Activated T-helper 1 cell treated with anti-CD3 and anti-CD28 coated beads, Interleukin-12 subunit alpha, Interleukin-12 subunit beta, Interleukin-2, Interleukin-4 antibody, amounts not matched to agents 30 ng/mL and 10 ng/mL and 1 ng/mL, durations not matched to agents 14 hours and 24 hours and 36 hours (primary cell): ENCODE measurements around the gene AK3. TPM values are rescaled to one million over a fixed set of nuclear protein-coding genes. Genes with fewer than 3 reads are reported as not detected.

Experiments used
- DNase-seq: peaks from one replicate; pipeline ENCODE4 v3.0.0; 2021; ENCODE audit warnings: low spot score
- H3K27ac Mint-ChIP-seq: one replicate; pipeline ENCODE4 v1.8.0; 2021; ENCODE audit warnings: mild to moderate bottlenecking, mixed read lengths
- H3K27me3 Mint-ChIP-seq: one replicate; pipeline ENCODE4 v1.8.0; 2022; ENCODE audit warnings: mild to moderate bottlenecking, moderate library complexity, mixed read lengths; ENCODE audit not compliant: insufficient read depth
- H3K36me3 Mint-ChIP-seq: one replicate; pipeline ENCODE4 v1.8.0; 2021; ENCODE audit warnings: low read depth, mixed read lengths
- H3K4me1 Mint-ChIP-seq: one replicate; pipeline ENCODE4 v1.8.0; 2021; ENCODE audit warnings: low read depth, mixed read lengths
- H3K4me3 Mint-ChIP-seq: one replicate; pipeline ENCODE4 v1.8.0; 2021; ENCODE audit warnings: mild to moderate bottlenecking, moderate library complexity, mixed read lengths
- H3K9me3 Mint-ChIP-seq: one replicate; pipeline ENCODE4 v1.8.0; 2021; ENCODE audit warnings: mixed read lengths
- intact Hi-C: fragments of 100-400 bp; cut with micrococcal nuclease; formaldehyde crosslinking; loops from one replicate; pipeline ENCODE4 v1.15.1; 2024
- total RNA-seq: library from RNA; stranded (reverse); gene quantifications from 2 replicates; pipeline ENCODE4 v1.2.3, GENCODE V29; 2022

The AK3 gene
- total RNA-seq, 1 donor from 2014 or later: 23.9 TPM

- peaks cover 6% of the 10 kb centered on the region for H3K9me3 Mint-ChIP-seq
- H3K4me3 Mint-ChIP-seq: no peak overlapping the region
- peaks cover 46% of the 10 kb centered on the region for H3K36me3 Mint-ChIP-seq
- H3K27ac Mint-ChIP-seq: no peak overlapping the region
- no peaks in the 10 kb centered on the region for H3K27me3 Mint-ChIP-seq
- intact Hi-C loops: no loop called here
- H3K4me1 Mint-ChIP-seq: peaks cover 9% of the 10 kb centered on the region
- DNase-seq: no peak
Observed at GRCh38 chr9:4716163-4716562, 24.8 kb downstream of the AK3 start.

GRCh38 chr9:4714266-4715016 is 26.6 kb downstream of the AK3 start:
- H3K36me3 Mint-ChIP-seq: peaks cover 51% of the 10 kb centered on the region
- H3K4me1 Mint-ChIP-seq: peaks cover 9% of the 10 kb centered on the region
- H3K9me3 Mint-ChIP-seq: peaks cover 6% of the 10 kb centered on the region
- peak overlapping the region; percentile 93 for H3K27ac Mint-ChIP-seq
- no peaks in the 10 kb centered on the region for H3K27me3 Mint-ChIP-seq
- H3K4me3 Mint-ChIP-seq: no peak overlapping the region
- no peak for DNase-seq
- intact Hi-C loops: loop anchor here (1.0 kb wide), 1 partner anchor 26 kb away; no protein-coding TSS in a partner anchor

- no peak overlapping the region for H3K4me3 Mint-ChIP-seq
- H3K36me3 Mint-ChIP-seq: peaks cover 52% of the 10 kb centered on the region
- H3K27me3 Mint-ChIP-seq: no peaks in the 10 kb centered on the region
- DNase-seq: no peak
- H3K4me1 Mint-ChIP-seq: peaks cover 9% of the 10 kb centered on the region
- H3K27ac Mint-ChIP-seq: peak overlapping the region; percentile 93
- intact Hi-C loops: loop anchor here (1.0 to 2.0 kb wide), 2 partner anchors 26 to 35 kb away; partner anchors contain the start of gene CDC37L1
- peaks cover 6% of the 10 kb centered on the region for H3K9me3 Mint-ChIP-seq
Observed at GRCh38 chr9:4713849-4714248, 27.2 kb downstream of the AK3 start.

GRCh38 chr9:4709380-4709779 is 31.6 kb downstream of the AK3 start:
- no peak for DNase-seq
- Mint-ChIP-seq H3K27ac (no peak overlapping the region), H3K9me3 (peaks cover 6% of the 10 kb centered on the region), H3K4me1 (peaks cover 9% of the 10 kb centered on the region), H3K4me3 (no peak overlapping the region), H3K27me3 (no peaks in the 10 kb centered on the region), H3K36me3 (peaks cover 46% of the 10 kb centered on the region)
- intact Hi-C loops: no loop called here

- Mint-ChIP-seq H3K27me3 (no peaks in the 10 kb centered on the region), H3K4me3 (no peak overlapping the region), H3K4me1 (no peaks in the 10 kb centered on the region), H3K9me3 (no peaks in the 10 kb centered on the region), H3K27ac (no peak overlapping the region), H3K36me3 (peaks cover 46% of the 10 kb centered on the region)
- intact Hi-C loops: no loop called here
- DNase-seq: no peak
Observed at GRCh38 chr9:4706971-4707622, 33.9 kb downstream of the AK3 start.

GRCh38 chr9:4706021-4706420 is 35.0 kb downstream of the AK3 start:
- H3K4me1 Mint-ChIP-seq: peaks cover 5% of the 10 kb centered on the region
- DNase-seq: no peak
- no peaks in the 10 kb centered on the region for H3K27me3 Mint-ChIP-seq
- intact Hi-C loops: no loop called here
- H3K27ac Mint-ChIP-seq: no peak overlapping the region
- H3K36me3 Mint-ChIP-seq: peaks cover 50% of the 10 kb centered on the region
- no peak overlapping the region for H3K4me3 Mint-ChIP-seq
- no peaks in the 10 kb centered on the region for H3K9me3 Mint-ChIP-seq

GRCh38 chr9:4704129-4704528 is 36.9 kb downstream of the AK3 start:
- intact Hi-C loops: no loop called here
- Mint-ChIP-seq H3K27me3 (no peaks in the 10 kb centered on the region), H3K36me3 (peaks cover 41% of the 10 kb centered on the region), H3K4me1 (peaks cover 5% of the 10 kb centered on the region), H3K27ac (no peak overlapping the region), H3K9me3 (no peaks in the 10 kb centered on the region), H3K4me3 (no peak overlapping the region)
- DNase-seq: no peak

- Mint-ChIP-seq H3K4me1 (peaks cover 5% of the 10 kb centered on the region), H3K27me3 (no peaks in the 10 kb centered on the region), H3K36me3 (peaks cover 34% of the 10 kb centered on the region), H3K27ac (no peak overlapping the region), H3K4me3 (no peak overlapping the region), H3K9me3 (no peaks in the 10 kb centered on the region)
- no peak for DNase-seq
- intact Hi-C loops: no loop called here
Observed at GRCh38 chr9:4701526-4701925, 39.5 kb downstream of the AK3 start.

GRCh38 chr9:4700932-4701331 is 40.1 kb downstream of the AK3 start:
- no peaks in the 10 kb centered on the region for H3K9me3 Mint-ChIP-seq
- intact Hi-C loops: no loop called here
- H3K27me3 Mint-ChIP-seq: no peaks in the 10 kb centered on the region
- no peak overlapping the region for H3K4me3 Mint-ChIP-seq
- peaks cover 34% of the 10 kb centered on the region for H3K36me3 Mint-ChIP-seq
- peaks cover 9% of the 10 kb centered on the region for H3K4me1 Mint-ChIP-seq
- H3K27ac Mint-ChIP-seq: no peak overlapping the region
- no peak for DNase-seq

- no peak for DNase-seq
- peaks cover 9% of the 10 kb centered on the region for H3K4me1 Mint-ChIP-seq
- H3K36me3 Mint-ChIP-seq: peaks cover 34% of the 10 kb centered on the region
- no peak overlapping the region for H3K4me3 Mint-ChIP-seq
- H3K27me3 Mint-ChIP-seq: no peaks in the 10 kb centered on the region
- no peaks in the 10 kb centered on the region for H3K9me3 Mint-ChIP-seq
- H3K27ac Mint-ChIP-seq: no peak overlapping the region
- intact Hi-C loops: no loop called here
Observed at GRCh38 chr9:4700091-4700490, 40.9 kb downstream of the AK3 start.

GRCh38 chr9:4691795-4692194 is 49.2 kb downstream of the AK3 start:
- H3K4me1 Mint-ChIP-seq: peaks cover 25% of the 10 kb centered on the region

GRCh38 chr9:4690144-4690543 is 50.9 kb downstream of the AK3 start:
- intact Hi-C loops: loop anchor here (1.0 to 5.0 kb wide), 2 partner anchors 27 to 747 kb away; partner anchors contain the start of gene PLGRKT
- Mint-ChIP-seq H3K4me1 (peaks cover 27% of the 10 kb centered on the region), H3K27me3 (no peaks in the 10 kb centered on the region), H3K27ac (no peak overlapping the region), H3K9me3 (no peaks in the 10 kb centered on the region), H3K36me3 (peaks cover 31% of the 10 kb centered on the region), H3K4me3 (no peak overlapping the region)
- DNase-seq: no peak

More at GRCh38 chr9:4691795-4692194, 49.2 kb downstream of the AK3 start:
- no peak overlapping the region for H3K27ac Mint-ChIP-seq
- no peaks in the 10 kb centered on the region for H3K27me3 Mint-ChIP-seq
- peaks cover 26% of the 10 kb centered on the region for H3K36me3 Mint-ChIP-seq
- DNase-seq: no peak
- H3K9me3 Mint-ChIP-seq: no peaks in the 10 kb centered on the region
- intact Hi-C loops: loop anchor here (5.0 kb wide), 1 partner anchor 746 kb away; the partner anchor contains the start of gene PLGRKT
- no peak overlapping the region for H3K4me3 Mint-ChIP-seq

- Mint-ChIP-seq H3K4me3 (no peak overlapping the region), H3K4me1 (peaks cover 31% of the 10 kb centered on the region), H3K27ac (no peak overlapping the region), H3K9me3 (no peaks in the 10 kb centered on the region), H3K27me3 (no peaks in the 10 kb centered on the region), H3K36me3 (peaks cover 32% of the 10 kb centered on the region)
- intact Hi-C loops: loop anchor here (1.0 to 5.0 kb wide), 5 partner anchors 10 to 748 kb away; partner anchors contain the start of genes AK3, CDC37L1, PLGRKT and SPATA6L
- DNase-seq: no peak
Observed at GRCh38 chr9:4689687-4690104, 51.3 kb downstream of the AK3 start.
